Neuronal stem cell (in vitro differentiated cells): ENCODE measurements around the gene GABRB1.

Experiments
- DNase-seq: peaks from one replicate; pipeline ENCODE4 v3.0.0-alpha.2; 2013; ENCODE audit warnings: low spot score
- H2AFZ ChIP-seq: one replicate; pipeline ENCODE4 v1.6.1; 2013; ENCODE audit warnings: mild to moderate bottlenecking, low read length, inconsistent platforms
- H2AK5ac ChIP-seq: 2 replicates; pipeline ENCODE4 v1.6.1; 2013; ENCODE audit warnings: low read depth, mild to moderate bottlenecking, inconsistent platforms, low read length, moderate library complexity, mixed read lengths
- H2BK120ac ChIP-seq: 2 replicates; pipeline ENCODE4 v1.6.1; 2013; ENCODE audit warnings: low read depth, mild to moderate bottlenecking, inconsistent platforms, low read length, moderate library complexity, mixed read lengths
- H2BK12ac ChIP-seq: one replicate; pipeline ENCODE4 v1.6.1; 2013; ENCODE audit warnings: low read length, inconsistent platforms
- H2BK15ac ChIP-seq: 2 replicates; pipeline ENCODE4 v1.6.1; 2013; ENCODE audit warnings: mild to moderate bottlenecking, low read length, inconsistent platforms, mixed read lengths
- H2BK5ac ChIP-seq: one replicate; pipeline ENCODE4 v1.6.1; 2013; ENCODE audit warnings: inconsistent platforms, mild to moderate bottlenecking, low read length, moderate library complexity
- H3K14ac ChIP-seq: one replicate; pipeline ENCODE4 v1.6.1; 2013; ENCODE audit warnings: low read length, inconsistent platforms
- H3K18ac ChIP-seq: 2 replicates; pipeline ENCODE4 v1.6.1; 2013; ENCODE audit warnings: low read length, inconsistent platforms
- H3K23ac ChIP-seq: 2 replicates; pipeline ENCODE4 v1.6.1; 2013; ENCODE audit warnings: low read depth, mild to moderate bottlenecking, mixed read lengths, low read length, inconsistent platforms; ENCODE audit not compliant: poor library complexity
- H3K27ac ChIP-seq: replicated peaks from 3 replicates; pipeline ENCODE4 v1.5.1; 2013; ENCODE audit warnings: low read length, inconsistent platforms
- H3K27me3 ChIP-seq, 3 experiments: 2 replicates each; pipeline ENCODE4 v1.6.1; 2013; ENCODE audit warnings: low read length in 3 of 3, mild to moderate bottlenecking in 2 of 3, inconsistent platforms in 1 of 3, low read depth in 1 of 3, mixed read lengths in 1 of 3, moderate library complexity in 1 of 3; ENCODE audit not compliant: control insufficient read depth in 3 of 3, insufficient read depth in 3 of 3
- H3K36me3 ChIP-seq, 2 donors: replicated peaks in 1 of 2; 2 replicates each; pipeline ENCODE4 v1.6.1; 2013; ENCODE audit warnings: low read length in 2 of 2; ENCODE audit not compliant: control insufficient read depth in 2 of 2, insufficient read depth in 2 of 2
- H3K4ac ChIP-seq: 2 replicates; pipeline ENCODE4 v1.6.1; 2013; ENCODE audit warnings: inconsistent platforms, mild to moderate bottlenecking, low read length, moderate library complexity
- H3K4me1 ChIP-seq, 2 donors: 1 replicate in 1 of 2; 2 replicates in 1 of 2; pipeline ENCODE4 v1.6.1; 2013; ENCODE audit warnings: low read length in 2 of 2, low read depth in 1 of 2; ENCODE audit not compliant: control insufficient read depth in 2 of 2, insufficient read depth in 1 of 2
- H3K4me2 ChIP-seq: one replicate; pipeline ENCODE4 v1.6.1; 2013; ENCODE audit warnings: mild to moderate bottlenecking, low read length, inconsistent platforms; ENCODE audit not compliant: insufficient read depth, poor library complexity, severe bottlenecking
- H3K4me3 ChIP-seq, 2 donors: 2 replicates each; pipeline ENCODE4 v1.5.1; 2013; ENCODE audit warnings: low read length in 2 of 2, mild to moderate bottlenecking in 2 of 2, inconsistent platforms in 1 of 2, moderate library complexity in 1 of 2
- H3K79me1 ChIP-seq: one replicate; pipeline ENCODE4 v1.6.1; 2013; ENCODE audit warnings: low read depth, mild to moderate bottlenecking, inconsistent platforms, low read length, moderate library complexity
- H3K9ac ChIP-seq: one replicate; pipeline ENCODE4 v1.6.1; 2013; ENCODE audit warnings: mild to moderate bottlenecking, low read depth, low read length, inconsistent platforms; ENCODE audit not compliant: poor library complexity
- H3K9me3 ChIP-seq, 2 donors: replicated peaks in 1 of 2; 2 replicates each; pipeline versions ENCODE3 to v1.6.1; 2013; ENCODE audit warnings: low read length in 2 of 2, mild to moderate bottlenecking in 2 of 2, inconsistent platforms in 1 of 2, low read depth in 1 of 2, mixed read lengths in 1 of 2, moderate library complexity in 1 of 2; ENCODE audit not compliant: control insufficient read depth in 2 of 2, insufficient read depth in 1 of 2
- H4K8ac ChIP-seq: one replicate; pipeline ENCODE4 v1.6.1; 2013; ENCODE audit warnings: low read depth, mild to moderate bottlenecking, inconsistent platforms, low read length, moderate library complexity
- H4K91ac ChIP-seq: one replicate; pipeline ENCODE4 v1.6.1; 2013; ENCODE audit warnings: low read length, low read depth, mild to moderate bottlenecking, inconsistent platforms; ENCODE audit not compliant: poor library complexity
- WGBS, 2 donors: extraction: QIAGEN DNeasy Blood & Tissue Kit; methylation state at CpG; one replicate each; pipeline ENCODE4 v1.1.7; 2013; ENCODE audit warnings: missing lambda C conversion rate in 2 of 2, mixed read lengths in 1 of 2; ENCODE audit not compliant: insufficient read length in 2 of 2, insufficient replicate concordance in 1 of 2; ENCODE audit errors: extremely low coverage in 2 of 2; 5-methylcytosine and 5-hydroxymethylcytosine counted together

The GABRB1 gene

GRCh38 chr4:47391256-47391655, 359.9 kb downstream of the GABRB1 start:
- no peak overlapping the region for H3K4ac ChIP-seq
- H3K14ac ChIP-seq: no peak overlapping the region
- no peak overlapping the region for H3K18ac ChIP-seq
- H3K9ac ChIP-seq: no peak overlapping the region
- WGBS, 2 donors: no CpG with 5 or more reads among the region's 3 CpGs
- H2BK12ac ChIP-seq: no peak overlapping the region
- no peak overlapping the region for H2BK5ac ChIP-seq
- H2BK15ac ChIP-seq: no peak overlapping the region
- no peaks in the 10 kb centered on the region for H3K9me3 ChIP-seq
- H2AFZ ChIP-seq: no peak overlapping the region
- no peak overlapping the region for H2BK120ac ChIP-seq
- no peaks in the 10 kb centered on the region for H3K4me1 ChIP-seq
- no peak overlapping the region for H3K23ac ChIP-seq
- no peaks in the 10 kb centered on the region for H3K79me1 ChIP-seq
- no peaks in the 10 kb centered on the region for H3K27me3 ChIP-seq
- H3K27ac ChIP-seq: no peak overlapping the region
- DNase-seq: no peak
- H3K4me2 ChIP-seq: no peak overlapping the region
- H2AK5ac ChIP-seq: no peak overlapping the region
- no peak overlapping the region for H4K91ac ChIP-seq
- H4K8ac ChIP-seq: no peak overlapping the region
- H3K36me3 ChIP-seq: no peaks in the 10 kb centered on the region
- H3K4me3 ChIP-seq: no peak overlapping the region

- DNase-seq: no peak
- Histone ChIP-seq H2BK120ac (no peak overlapping the region), H3K4me2 (no peak overlapping the region), H2AK5ac (no peak overlapping the region), H3K27ac (no peak overlapping the region), H3K79me1 (no peaks in the 10 kb centered on the region), H3K4me3 (no peak overlapping the region), H3K14ac (no peak overlapping the region), H3K27me3 (no peaks in the 10 kb centered on the region), H2BK5ac (no peak overlapping the region), H2BK12ac (no peak overlapping the region), H2BK15ac (no peak overlapping the region), H3K23ac (no peak overlapping the region), H3K4me1 (peaks cover 0 to 2% of the 10 kb centered on the region in 2 donors), H3K9me3 (no peaks in the 10 kb centered on the region), H3K4ac (no peak overlapping the region), H3K9ac (no peak overlapping the region), H3K36me3 (no peaks in the 10 kb centered on the region), H3K18ac (no peak overlapping the region), H4K91ac (no peak overlapping the region), H2AFZ (no peak overlapping the region), H4K8ac (no peak overlapping the region)
- no CpG with 5 or more reads among the region's 2 CpGs for WGBS, 2 donors
These were observed 375.0 kb downstream of the GABRB1 start for GRCh38 chr4:47406408-47406807.

GRCh38 chr4:47410271-47410670, 378.9 kb downstream of the GABRB1 start:
- Histone ChIP-seq H4K91ac (no peak overlapping the region), H4K8ac (no peak overlapping the region), H3K27me3 (no peaks in the 10 kb centered on the region), H3K14ac (no peak overlapping the region), H3K4me3 (no peak overlapping the region), H2AFZ (no peak overlapping the region), H2AK5ac (no peak overlapping the region), H3K4ac (no peak overlapping the region), H3K18ac (no peak overlapping the region), H2BK120ac (no peak overlapping the region), H3K9ac (no peak overlapping the region), H3K4me2 (no peak overlapping the region), H2BK12ac (no peak overlapping the region), H3K9me3 (no peaks in the 10 kb centered on the region), H3K36me3 (no peaks in the 10 kb centered on the region), H2BK15ac (no peak overlapping the region), H3K4me1 (peaks cover 0 to 2% of the 10 kb centered on the region in 2 donors), H3K23ac (no peak overlapping the region), H2BK5ac (no peak overlapping the region), H3K79me1 (no peaks in the 10 kb centered on the region), H3K27ac (no peak overlapping the region)
- no peak for DNase-seq
- no CpG with 5 or more reads among the region's 1 CpG for WGBS, 2 donors

GRCh38 chr4:47413521-47413920, 382.2 kb downstream of the GABRB1 start:
- Histone ChIP-seq H3K27ac (no peak overlapping the region), H2BK120ac (no peak overlapping the region), H2BK5ac (no peak overlapping the region), H3K4ac (no peak overlapping the region), H3K23ac (no peak overlapping the region), H3K4me1 (peaks cover 0 to 2% of the 10 kb centered on the region in 2 donors), H3K14ac (no peak overlapping the region), H3K9me3 (no peaks in the 10 kb centered on the region), H3K79me1 (no peaks in the 10 kb centered on the region), H3K4me2 (no peak overlapping the region), H4K91ac (no peak overlapping the region), H2BK12ac (no peak overlapping the region), H3K27me3 (no peaks in the 10 kb centered on the region), H3K36me3 (no peaks in the 10 kb centered on the region), H2BK15ac (no peak overlapping the region), H3K18ac (no peak overlapping the region), H3K9ac (no peak overlapping the region), H3K4me3 (no peak overlapping the region), H4K8ac (no peak overlapping the region), H2AFZ (peak overlapping the region; percentile 25), H2AK5ac (no peak overlapping the region)
- DNase-seq: no peak
- no CpG with 5 or more reads among the region's 2 CpGs for WGBS, 2 donors
